Embryonic facial prominence (tissue), 1 donor: ENCODE measurements around the gene CFAP20.
"Not testable (repeated sequence)": the region's sequence is repeated elsewhere in the genome, so short reads cannot be mapped to it uniquely, and the experiment has no call there.

ENCODE experiments used
- DNase-seq: peaks from one replicate; pipeline ENCODE4 v3.0.0-alpha.2; 2016; ENCODE audit errors: extremely low spot score

Gene CFAP20

GRCh38 chr16:58098207-58099096 lies 30.7 kb downstream of the CFAP20 start:
- DNase-seq, result no peak

GRCh38 chr16:58096249-58096648 lies 32.9 kb downstream of the CFAP20 start:
- DNase-seq, result no peak

GRCh38 chr16:58095575-58095960 lies 33.6 kb downstream of the CFAP20 start:
- DNase-seq, result not testable (repeated sequence)

DNA sequence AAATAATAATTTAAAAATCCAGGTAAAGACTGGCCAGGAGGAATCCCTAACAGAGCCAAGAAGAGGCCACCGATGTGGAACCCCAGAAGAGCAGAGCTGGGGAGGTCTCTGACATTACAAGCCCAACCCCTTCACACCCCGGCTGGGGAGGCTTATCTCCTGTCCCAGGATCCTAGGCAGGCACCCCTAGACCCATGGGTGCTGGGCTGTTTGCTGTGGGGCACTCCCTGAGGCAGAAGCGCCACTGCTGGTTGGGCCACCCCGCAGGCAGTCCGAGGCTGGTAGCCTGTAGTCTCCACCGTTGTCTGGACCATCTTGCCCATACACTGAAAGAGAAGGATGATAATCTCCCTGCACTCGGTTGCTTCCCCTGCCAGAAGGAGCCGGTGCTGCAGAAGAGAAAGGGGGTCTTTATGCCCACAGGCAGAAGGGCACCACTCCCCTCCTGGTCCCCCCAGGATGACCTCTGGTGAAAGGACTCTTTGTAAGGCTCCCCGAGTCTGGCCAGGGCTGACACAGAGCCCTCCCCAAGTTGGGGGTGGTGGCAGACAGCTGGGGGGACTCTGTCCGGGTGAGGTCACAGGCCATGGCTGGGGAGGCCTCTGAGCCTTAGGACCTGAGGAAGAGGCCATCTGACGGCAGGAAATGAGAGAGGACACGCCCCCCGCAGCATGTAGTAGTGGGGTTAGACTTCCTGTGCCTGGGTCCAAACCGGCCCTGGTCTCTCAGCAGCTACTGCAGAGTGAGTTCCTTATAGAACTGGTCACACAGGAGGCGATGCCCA lies 34.2 kb downstream of the CFAP20 start:
- DNase-seq, result no peak

DNA sequence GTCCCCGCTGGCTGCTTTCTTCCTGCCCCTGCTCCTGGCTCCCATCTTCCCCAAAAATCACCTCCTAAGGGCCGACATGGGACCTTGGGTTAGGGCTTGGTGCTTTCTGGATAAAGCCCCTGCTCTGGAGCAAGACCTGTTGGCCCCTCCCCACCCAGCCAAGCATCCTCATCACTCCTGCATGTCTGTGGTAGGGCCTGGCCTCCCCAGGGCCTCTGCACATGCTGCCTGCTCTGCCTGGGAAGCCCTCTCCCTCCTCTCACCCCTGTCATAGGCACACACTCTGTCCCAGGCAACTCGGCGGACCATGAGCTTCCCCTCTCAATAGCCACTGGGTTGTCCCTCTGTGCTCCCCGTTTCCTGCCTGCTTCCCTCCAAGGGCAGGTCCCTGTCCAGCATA lies 35.2 kb downstream of the CFAP20 start:
- DNase-seq, result no peak

DNA sequence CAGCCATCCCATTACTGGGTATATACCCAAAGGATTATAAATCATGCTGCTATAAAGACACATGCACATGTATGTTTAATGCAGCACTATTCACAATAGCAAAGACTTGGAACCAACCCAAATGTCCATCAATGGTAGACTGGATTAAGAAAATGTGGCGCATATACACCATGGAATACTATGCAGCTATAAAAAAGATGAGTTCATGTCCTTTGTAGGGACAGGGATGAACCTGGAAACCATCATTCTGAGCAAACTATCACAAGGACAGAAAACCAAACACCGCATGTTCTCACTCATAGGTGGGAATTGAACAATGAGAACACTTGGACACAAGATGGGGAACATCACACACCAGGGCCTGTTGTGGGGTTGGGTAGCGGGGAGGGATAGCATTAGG lies 38.8 kb downstream of the CFAP20 start:
- not testable (repeated sequence) for DNase-seq

DNA sequence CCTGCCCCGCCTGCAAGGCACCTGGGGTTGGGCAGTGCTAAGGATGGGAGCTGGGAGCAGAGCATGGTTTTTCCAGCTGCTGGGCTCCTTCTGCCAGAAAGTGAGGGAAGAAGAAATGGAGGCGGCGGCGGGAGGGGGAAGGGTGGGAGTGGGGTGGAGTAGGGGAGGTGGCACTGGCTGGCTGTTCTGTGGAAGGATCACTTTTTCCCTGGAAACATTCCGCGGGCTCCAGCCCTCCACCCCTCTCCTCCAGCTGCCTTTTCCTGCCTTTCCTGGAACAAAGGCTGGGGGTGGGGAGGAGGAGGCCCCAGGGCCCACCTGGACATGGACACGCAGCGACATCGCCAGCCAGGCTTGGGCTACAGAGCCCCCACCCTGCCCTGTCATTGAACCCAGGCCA lies 41.1 kb downstream of the CFAP20 start:
- DNase-seq, result no peak

DNA sequence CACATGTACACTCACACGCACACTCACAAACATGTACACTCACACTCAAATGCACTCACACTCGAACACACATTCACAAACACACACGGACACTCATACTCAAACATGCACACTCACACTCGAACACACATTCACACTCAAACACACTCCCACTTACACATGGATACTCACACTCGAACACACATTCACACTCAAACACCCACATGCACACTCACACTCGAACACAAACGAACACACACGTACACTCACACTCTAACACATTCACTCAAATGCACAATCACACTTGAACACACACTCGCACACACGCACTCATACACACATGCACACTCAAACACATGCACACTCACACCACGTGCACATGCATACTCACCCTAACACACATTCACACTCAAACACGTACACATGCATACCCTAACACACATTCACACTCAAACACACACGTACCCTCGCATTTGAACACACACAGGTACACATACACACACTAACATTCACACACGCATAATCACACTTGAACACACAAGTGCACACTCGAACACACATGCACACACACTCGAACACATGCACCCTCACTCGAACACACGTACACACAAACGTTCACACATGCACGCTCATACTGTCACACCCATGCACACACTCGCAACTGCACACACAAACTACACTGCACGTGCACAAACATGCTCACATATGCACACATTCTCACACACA lies 41.8 kb downstream of the CFAP20 start:
- DNase-seq, result no peak

DNA sequence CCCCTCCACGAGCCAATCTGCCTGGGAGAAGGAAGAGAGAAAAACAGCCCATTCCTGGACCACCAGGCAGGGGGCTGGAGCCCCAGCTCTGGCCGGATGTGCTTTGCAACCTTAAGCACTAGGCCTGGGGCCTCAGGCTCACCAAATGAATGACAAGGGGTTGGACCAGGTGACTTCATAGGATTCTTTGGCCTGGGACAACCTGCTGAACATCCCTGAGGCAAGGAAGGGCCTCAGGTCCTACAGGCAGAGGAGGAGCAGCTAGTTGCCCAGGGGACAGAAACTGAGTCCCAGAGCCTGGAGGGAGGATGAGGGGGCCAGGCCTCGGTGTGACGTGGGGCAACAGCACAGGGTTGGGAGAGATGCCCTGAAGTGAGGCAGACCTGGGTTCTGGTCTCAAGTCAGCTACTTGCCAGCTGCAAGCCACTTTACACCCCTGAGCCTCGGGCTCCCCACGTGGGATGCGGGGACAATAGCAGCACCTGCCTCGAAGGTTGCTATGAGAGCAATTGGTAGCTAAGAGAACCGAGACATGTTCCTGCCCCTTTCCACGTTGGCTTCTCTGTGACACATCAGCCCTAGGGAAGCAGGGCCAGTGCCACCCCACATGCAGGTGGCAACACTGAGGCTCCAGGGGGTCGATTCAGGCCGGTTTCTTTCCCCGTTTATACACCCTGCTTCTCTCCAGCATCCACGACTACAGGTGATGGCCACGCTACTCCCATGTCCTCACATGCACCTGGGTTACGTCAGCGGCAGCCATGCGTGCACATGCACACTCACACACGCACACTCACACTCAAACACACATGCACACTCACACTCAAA lies 42.6 kb downstream of the CFAP20 start:
- no peak for DNase-seq

- no peak for DNase-seq
Measured at GRCh38 chr16:58085584-58086251, 43.5 kb downstream of the CFAP20 start.

- no peak for DNase-seq
Measured at GRCh38 chr16:58085171-58085570, 44.0 kb downstream of the CFAP20 start.

DNA sequence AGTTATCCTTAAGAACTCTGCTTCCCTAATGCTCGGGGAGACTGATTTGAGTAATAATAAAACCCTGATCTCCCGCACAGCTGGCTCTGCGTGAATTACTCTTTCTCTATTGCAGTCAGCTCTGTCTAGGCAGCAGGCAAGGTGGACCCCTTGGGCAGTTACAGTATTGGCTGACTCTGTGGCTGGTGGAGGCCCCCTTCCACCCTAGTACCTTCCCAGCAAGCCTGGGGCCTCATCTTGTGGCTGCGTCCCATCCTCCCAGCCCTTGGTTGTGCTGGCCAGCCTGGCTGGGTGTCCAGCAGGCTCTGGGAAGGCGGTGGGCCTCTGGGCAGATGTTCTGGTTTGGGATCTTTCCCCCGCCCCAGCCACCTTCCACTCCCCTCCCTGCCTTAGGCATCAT lies 44.5 kb downstream of the CFAP20 start:
- no peak for DNase-seq

DNA sequence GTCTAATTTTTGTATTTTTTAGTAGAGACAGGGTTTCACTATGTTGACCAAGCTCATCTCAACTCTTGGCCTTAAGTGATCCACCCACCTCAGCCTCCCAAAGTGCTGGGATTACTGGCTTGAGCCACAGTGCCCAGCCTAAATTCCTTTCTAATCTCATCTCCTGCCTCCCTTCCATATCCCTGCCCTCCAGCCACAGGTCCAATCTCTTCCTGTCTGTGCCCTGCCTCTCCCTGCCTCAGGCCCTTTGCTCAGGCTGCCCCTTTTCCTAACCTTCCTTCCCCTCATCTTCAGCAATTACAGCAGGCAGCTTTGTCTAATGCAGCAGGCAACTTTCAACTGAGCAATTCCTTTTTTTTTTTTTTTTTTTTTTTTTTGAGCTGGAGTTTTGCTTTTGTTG lies 46.8 kb downstream of the CFAP20 start:
- no peak for DNase-seq

DNA sequence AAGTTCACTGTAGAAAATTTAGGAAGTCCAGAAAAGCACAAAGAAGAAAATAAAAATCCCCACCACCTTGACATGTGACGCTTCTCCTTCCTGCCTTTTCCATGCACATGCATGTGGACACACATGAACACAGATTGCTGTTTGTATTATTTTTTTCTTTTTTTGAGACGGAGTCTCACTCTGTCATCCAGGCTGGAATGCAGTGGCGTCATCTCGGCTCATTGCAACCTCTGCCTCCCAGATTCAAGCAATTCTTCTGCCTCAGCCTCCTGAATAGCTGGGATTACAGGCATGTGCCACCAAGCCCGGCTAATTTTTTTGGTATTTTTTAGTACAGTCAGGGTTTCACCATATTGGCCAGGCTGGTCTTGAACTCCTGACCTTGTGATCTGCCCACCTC lies 48.5 kb downstream of the CFAP20 start:
- DNase-seq, result not testable (repeated sequence)

DNA sequence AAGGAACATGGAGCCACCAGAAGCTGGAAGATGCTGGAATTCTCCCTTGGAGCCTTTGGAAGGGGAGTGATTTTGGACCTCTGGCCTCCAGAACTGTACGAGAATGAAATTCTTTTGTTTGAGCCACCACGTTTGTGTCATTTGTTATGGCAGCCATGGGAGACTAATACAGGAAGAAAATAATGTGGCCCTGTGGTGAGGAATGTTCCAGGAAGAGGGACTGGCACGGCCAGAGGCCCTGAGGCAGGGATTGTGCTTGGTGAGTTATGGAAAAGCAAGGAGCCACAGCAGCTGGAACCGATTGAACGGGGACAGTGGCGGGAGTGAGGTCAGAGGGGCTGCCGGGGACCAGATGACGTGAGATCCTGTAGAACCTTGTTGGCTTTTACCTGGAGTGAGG lies 51.4 kb downstream of the CFAP20 start:
- no peak for DNase-seq

DNA sequence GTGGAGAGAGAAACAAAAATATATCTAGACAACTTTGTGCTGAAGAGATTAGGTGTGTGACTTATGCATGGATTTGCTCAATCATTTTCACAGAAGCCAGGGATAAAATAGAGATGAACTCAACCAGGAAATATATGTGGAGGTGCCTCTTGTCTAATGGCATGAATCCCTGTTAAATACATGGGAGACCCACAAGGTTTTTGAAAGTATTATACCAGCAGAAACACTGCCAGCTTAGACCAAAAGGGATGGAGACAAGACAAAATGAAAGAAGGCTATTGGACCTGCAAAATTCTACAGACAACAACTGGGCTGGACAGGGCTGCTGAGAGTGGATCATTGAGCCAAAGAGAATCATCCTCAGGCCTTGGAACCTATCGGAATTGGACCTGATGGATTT lies 52.7 kb downstream of the CFAP20 start:
- DNase-seq, result no peak

DNA sequence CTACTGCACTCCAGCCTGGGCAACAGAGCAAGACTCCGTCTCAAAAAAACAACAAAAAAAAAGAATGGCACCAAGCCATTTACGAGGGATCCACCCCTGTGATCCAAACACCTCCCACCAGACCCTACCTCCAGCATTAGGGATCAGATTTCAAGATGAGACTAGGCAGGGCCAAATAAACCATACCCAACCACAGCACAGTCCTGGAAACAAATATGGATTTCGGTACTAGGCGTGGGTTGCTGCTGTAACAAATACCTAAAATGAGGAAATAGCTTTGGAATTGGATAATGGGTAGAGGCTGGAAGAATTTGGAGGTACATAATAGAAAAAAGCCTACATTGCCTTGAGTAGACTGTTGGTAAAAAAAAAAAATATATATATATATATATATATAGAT lies 54.5 kb downstream of the CFAP20 start:
- DNase-seq, result no peak

DNA sequence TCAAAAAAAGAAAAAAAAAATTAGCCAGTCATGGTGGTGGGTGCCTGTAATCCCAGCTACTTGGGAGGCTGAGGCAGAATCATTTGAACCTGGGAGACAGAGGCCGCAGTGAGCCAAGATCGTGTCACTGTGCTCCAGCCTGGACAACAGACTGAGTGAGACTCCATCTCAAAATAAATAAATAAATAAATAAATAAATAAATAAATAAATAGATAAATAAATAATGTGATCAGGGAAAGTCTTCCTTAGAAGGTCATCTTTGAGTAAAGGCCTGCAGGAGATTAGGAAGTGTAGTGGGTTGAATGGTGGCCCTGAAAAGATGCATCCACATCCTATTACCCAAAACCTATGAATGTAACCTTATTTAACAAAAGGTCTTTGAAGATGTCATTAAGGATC lies 56.1 kb downstream of the CFAP20 start:
- not testable (repeated sequence) for DNase-seq

GRCh38 chr16:58072134-58072533 lies 57.0 kb downstream of the CFAP20 start:
- DNase-seq, result not testable (repeated sequence)

GRCh38 chr16:58070585-58070984 lies 58.6 kb downstream of the CFAP20 start:
- DNase-seq, result no peak
